H1 (cell line): ENCODE results near the gene MGME1. TPM values are rescaled to one million over a fixed set of nuclear protein-coding genes. Genes with fewer than 3 reads are reported as not detected.

ENCODE experiments used
- CTCF ChIA-PET: fragments of 300-600 bp; sonication (Branson Sonifier 250); formaldehyde crosslinking; loops from one replicate; lab custom pipeline; 2021; ENCODE audit not compliant: partially characterized antibody; lab: Charles Lee
- POLR2A ChIA-PET: fragments of 300-600 bp; sonication (Branson Sonifier 250); formaldehyde crosslinking; loops from one replicate; lab custom pipeline; 2021; ENCODE audit warnings: inconsistent platforms; ENCODE audit not compliant: partially characterized antibody; lab: Charles Lee
- DNase-seq, 2 experiments: peaks; one replicate each; pipeline versions ENCODE4 v3.0.0 to v3.0.0-alpha.2; 2010 to 2022; ENCODE audit warnings: low spot score in 2 of 2, low read depth in 1 of 2, mixed read lengths in 1 of 2
- FAIRE-seq: peaks from 2 replicates; lab custom pipeline; 2011; peaks lifted over from hg19 to GRCh38; lab: Jason Lieb, UNC
- H2AFZ ChIP-seq: 2 replicates; pipeline ENCODE4 v1.8.1; 2012; ENCODE audit warnings: low read length, inconsistent platforms
- H2AK5ac ChIP-seq: 2 replicates; pipeline ENCODE4 v1.6.1; 2013; ENCODE audit warnings: low read depth, low read length
- H2BK120ac ChIP-seq: replicated peaks from 2 replicates; pipeline ENCODE3; 2013; ENCODE audit warnings: low read depth, low read length, inconsistent platforms
- H2BK12ac ChIP-seq: 2 replicates; pipeline ENCODE4 v1.6.1; 2013; ENCODE audit warnings: low read depth, low read length
- H2BK15ac ChIP-seq: 2 replicates; pipeline ENCODE4 v1.6.1; 2013; ENCODE audit warnings: low read length
- H2BK20ac ChIP-seq: 2 replicates; pipeline ENCODE4 v1.6.1; 2013; ENCODE audit warnings: low read length
- H2BK5ac ChIP-seq: 2 replicates; pipeline ENCODE4 v1.6.1; 2013; ENCODE audit warnings: low read depth, low read length
- H3K14ac ChIP-seq: 2 replicates; pipeline ENCODE4 v1.6.1; 2013; ENCODE audit warnings: inconsistent platforms; ENCODE audit not compliant: insufficient read length
- H3K18ac ChIP-seq: 2 replicates; pipeline ENCODE4 v1.6.1; 2013; ENCODE audit warnings: low read length; ENCODE audit errors: extremely low read depth
- H3K23ac ChIP-seq: 2 replicates; pipeline ENCODE4 v1.6.1; 2013; ENCODE audit warnings: inconsistent platforms; ENCODE audit not compliant: insufficient read length
- H3K23me2 ChIP-seq: 2 replicates; pipeline ENCODE4 v1.6.1; 2013; ENCODE audit warnings: low read depth, low read length
- H3K27ac ChIP-seq: 2 replicates; pipeline ENCODE4 v1.6.1; 2011; ENCODE audit warnings: low read depth, low read length, inconsistent platforms
- H3K27me3 ChIP-seq, 4 experiments: replicated peaks in 1 of 4; 1 replicate in 1 of 4; 2 replicates in 3 of 4; pipeline versions ENCODE4 v1.6.1 to v1.8.1; 2011 to 2013; ENCODE audit warnings: low read length in 3 of 4, mild to moderate bottlenecking in 3 of 4, inconsistent platforms in 2 of 4, mixed read lengths in 2 of 4, moderate library complexity in 1 of 4; ENCODE audit not compliant: control insufficient read depth in 3 of 4, insufficient read depth in 3 of 4; ENCODE audit errors: extremely low read depth in 1 of 4
- H3K36me3 ChIP-seq, 4 experiments: 2 replicates each; pipeline versions ENCODE4 v1.6.1 to v1.8.1; 2011 to 2013; ENCODE audit warnings: mild to moderate bottlenecking in 4 of 4, low read length in 3 of 4, moderate library complexity in 2 of 4, control low read depth in 1 of 4, inconsistent platforms in 1 of 4; ENCODE audit not compliant: insufficient read depth in 4 of 4, control insufficient read depth in 2 of 4
- H3K4ac ChIP-seq: replicated peaks from 2 replicates; pipeline ENCODE3; 2013; ENCODE audit warnings: low read length, low read depth, mixed read lengths, inconsistent platforms; ENCODE audit not compliant: insufficient read length
- H3K4me1 ChIP-seq, 4 experiments: replicated peaks in 1 of 4; 1 replicate in 1 of 4; 2 replicates in 3 of 4; pipeline versions ENCODE4 v1.6.1 to v1.8.1; 2011 to 2013; ENCODE audit warnings: low read length in 3 of 4, inconsistent platforms in 2 of 4, mixed read lengths in 1 of 4; ENCODE audit not compliant: insufficient read depth in 4 of 4, control insufficient read depth in 3 of 4
- H3K4me2 ChIP-seq, 2 experiments: 2 replicates each; pipeline versions ENCODE4 v1.6.1 to v1.8.1; 2011 to 2013; ENCODE audit warnings: low read depth in 2 of 2, low read length in 2 of 2, control low read depth in 1 of 2, inconsistent platforms in 1 of 2, mild to moderate bottlenecking in 1 of 2; ENCODE audit not compliant: insufficient read depth in 1 of 2
- H3K4me3 ChIP-seq, 4 experiments: fragments of 200-600, 300-600 bp in 1 of 4; sonication (generic), shearing (Covaris generic), sonication (Bioruptor Twin) in 1 of 4; 2 replicates each; pipeline versions ENCODE4 v1.5.1 to v1.8.1; 2011 to 2016; ENCODE audit warnings: low read length in 4 of 4, low read depth in 3 of 4, control low read depth in 2 of 4, inconsistent platforms in 2 of 4, mild to moderate bottlenecking in 2 of 4, mixed read lengths in 1 of 4, moderate library complexity in 1 of 4; ENCODE audit not compliant: insufficient read depth in 2 of 4; ENCODE audit errors: extremely low read depth in 1 of 4
- H3K56ac ChIP-seq: replicated peaks from 2 replicates; pipeline ENCODE3; 2013; ENCODE audit warnings: low read depth, mild to moderate bottlenecking, mixed read lengths, low read length, inconsistent platforms; ENCODE audit not compliant: insufficient read length
- H3K79me1 ChIP-seq: 2 replicates; pipeline ENCODE4 v1.6.1; 2013; ENCODE audit warnings: low read depth, low read length, control low read depth
- H3K79me2 ChIP-seq, 2 experiments: 2 replicates each; pipeline versions ENCODE4 v1.6.1 to v1.8.1; 2012 to 2013; ENCODE audit warnings: low read length in 2 of 2, mild to moderate bottlenecking in 2 of 2, inconsistent platforms in 1 of 2; ENCODE audit not compliant: insufficient read depth in 2 of 2, control insufficient read depth in 1 of 2
- H3K9ac ChIP-seq, 4 experiments: replicated peaks in 1 of 4; 1 replicate in 1 of 4; 2 replicates in 3 of 4; pipeline versions ENCODE4 v1.6.1 to v1.8.1; 2011 to 2013; ENCODE audit warnings: low read depth in 3 of 4, low read length in 3 of 4, control low read depth in 2 of 4, mild to moderate bottlenecking in 2 of 4, moderate library complexity in 2 of 4, inconsistent platforms in 1 of 4; ENCODE audit errors: extremely low read depth in 1 of 4
- H3K9me3 ChIP-seq, 2 experiments: 2 replicates each; pipeline versions ENCODE4 v1.6.1 to v1.8.1; 2012 to 2013; ENCODE audit warnings: mild to moderate bottlenecking in 2 of 2, moderate library complexity in 2 of 2, control low read depth in 1 of 2, inconsistent platforms in 1 of 2, low read depth in 1 of 2, low read length in 1 of 2, mixed read lengths in 1 of 2; ENCODE audit not compliant: insufficient read depth in 2 of 2
- H4K20me1 ChIP-seq, 2 experiments: replicated peaks in 1 of 2; 2 replicates each; pipeline versions ENCODE3 to v1.8.1; 2011 to 2013; ENCODE audit warnings: inconsistent platforms in 2 of 2, low read length in 2 of 2, mild to moderate bottlenecking in 1 of 2; ENCODE audit not compliant: insufficient read depth in 2 of 2, control insufficient read depth in 1 of 2
- H4K5ac ChIP-seq: 2 replicates; pipeline ENCODE4 v1.6.1; 2013; ENCODE audit warnings: low read length, low read depth, mixed read lengths, inconsistent platforms; ENCODE audit not compliant: insufficient read length
- H4K8ac ChIP-seq: 2 replicates; pipeline ENCODE4 v1.8.0; 2013; ENCODE audit warnings: mild to moderate bottlenecking, moderate library complexity, low read length, inconsistent platforms; ENCODE audit not compliant: insufficient read depth; ENCODE audit errors: extremely low read depth
- H4K91ac ChIP-seq: replicated peaks from 2 replicates; pipeline ENCODE3; 2013; ENCODE audit warnings: low read length, mixed read lengths, inconsistent platforms; ENCODE audit not compliant: insufficient read length
- CBX8 ChIP-seq: fragments of 300-800, 300-1000 bp; sonication (generic); IDR thresholded peaks from 2 replicates; pipeline ENCODE4 v1.7.1; 2016; ENCODE audit warnings: low read depth, low read length, borderline replicate concordance
- CHD1 ChIP-seq: IDR thresholded peaks from 2 replicates; pipeline ENCODE4 v1.6.1; 2012; ENCODE audit warnings: low read depth, low read length, improper control_type of control experiment
- FOSL1 ChIP-seq: IDR thresholded peaks from 2 replicates; pipeline ENCODE4 v1.6.1; 2011; ENCODE audit warnings: mild to moderate bottlenecking, low read depth, low read length, moderate library complexity; ENCODE audit not compliant: insufficient read depth
- KDM1A ChIP-seq: fragments of 200-600, 300-600 bp; sonication (generic); IDR thresholded peaks from 2 replicates; pipeline ENCODE4 v1.7.1; 2016; ENCODE audit warnings: mild to moderate bottlenecking, low read length, borderline replicate concordance
- NANOG ChIP-seq: IDR thresholded peaks from 2 replicates; pipeline ENCODE4 v1.6.1; 2011; ENCODE audit warnings: low read length, low read depth, mild to moderate bottlenecking, inconsistent platforms; ENCODE audit not compliant: insufficient read depth, poor library complexity, severe bottlenecking
- PHF8 ChIP-seq: fragments of 200-600 bp; sonication (generic); conservative IDR thresholded peaks from 2 replicates; pipeline ENCODE4 v1.7.1; 2012; ENCODE audit warnings: low read depth, mild to moderate bottlenecking, inconsistent platforms, low read length, moderate library complexity
- RFX5 ChIP-seq: IDR thresholded peaks from 2 replicates; pipeline ENCODE4 v1.6.1; 2011; ENCODE audit warnings: low read depth, low read length, improper control_type of control experiment, borderline replicate concordance
- SP4 ChIP-seq: IDR thresholded peaks from 2 replicates; pipeline ENCODE4 v1.6.1; 2012; ENCODE audit warnings: low read length, inconsistent platforms
- SRF ChIP-seq: IDR thresholded peaks from 2 replicates; pipeline ENCODE4 v1.6.1; 2011; ENCODE audit warnings: mild to moderate bottlenecking, low read depth, low read length, moderate library complexity
- SUZ12 ChIP-seq: fragments of 200-600 bp; sonication (generic); IDR thresholded peaks from 2 replicates; pipeline ENCODE4 v1.6.1; 2012; ENCODE audit warnings: mild to moderate bottlenecking, inconsistent platforms, low read length, moderate library complexity, mixed read lengths
- TCF12 ChIP-seq: IDR thresholded peaks from 2 replicates; pipeline ENCODE4 v1.6.1; 2011; ENCODE audit warnings: low read depth, mild to moderate bottlenecking, low read length
- WGBS, 2 experiments: shearing (Covaris generic) in 1 of 2; methylation state at CpG; one replicate each; pipeline versions ENCODE4 v1.1.6 to v1.1.7; 2013 to 2015; ENCODE audit warnings: low lambda C conversion rate in 2 of 2, mixed read lengths in 2 of 2, inconsistent platforms in 1 of 2, low coverage in 1 of 2, missing lambda C conversion rate in 1 of 2; ENCODE audit not compliant: insufficient replicate concordance in 2 of 2, insufficient coverage in 1 of 2, insufficient read length in 1 of 2; ENCODE audit errors: extremely low coverage in 1 of 2, missing lambda C conversion rate in 1 of 2; 5-methylcytosine and 5-hydroxymethylcytosine counted together
- polyA plus RNA-seq, 7 experiments: library from polyadenylated mRNA; depleted of rRNA in 3 of 7; stranded (reverse) in 5 of 7; unstranded in 2 of 7; fragments of >200 nt in 5 of 7; fragments of 200-250 nt in 2 of 7; gene quantifications; 1 replicate in 5 of 7; 2 replicates in 1 of 7; 4 replicates in 1 of 7; pipeline versions ENCODE4 v1.2.1 to v1.2.3, GENCODE V29; 2011 to 2013; ENCODE audit warnings: missing spikeins in 2 of 7, mixed read lengths in 2 of 7
- total RNA-seq: library from RNA; stranded (reverse); fragmentation: NEBNext Ultra II Directional; extraction: Animal tissue kit (Norgen Biotek cat#: 25700); gene quantifications from 2 replicates; pipeline ENCODE4 v1.2.1, GENCODE V29; 2021
- TF ChIP-seq, protein P1 (sequence below): IDR thresholded peaks from 2 replicates; pipeline ENCODE4 v1.6.1; 2012; ENCODE audit warnings: inconsistent platforms
- TF ChIP-seq, protein P2 (sequence below): IDR thresholded peaks from 2 replicates; pipeline ENCODE4 v1.6.1; 2012; ENCODE audit warnings: inconsistent platforms

The MGME1 gene
- total and polyA plus RNA-seq, 2 of the 8 experiments (the other 6 are each of a cell fraction or from before 2014, with no cell fraction given): 27.7 to 59.0 TPM

GRCh38 chr20:17987988-17988387, 19.2 kb downstream of the MGME1 start:
- Histone ChIP-seq H3K4me3 (no peak overlapping the region), H2BK120ac (no peak overlapping the region), H2BK20ac (no peak overlapping the region), H3K79me1 (no peaks in the 10 kb centered on the region), H3K4me2 (no peak overlapping the region), H4K8ac (no peak overlapping the region), H3K79me2 (peaks cover 0 to 45% of the 10 kb centered on the region in 2 experiments; a peak in 2 of 4 replicates), H3K27ac (no peak overlapping the region), H2BK12ac (no peak overlapping the region), H2AFZ (no peak overlapping the region), H3K27me3 (no peaks in the 10 kb centered on the region), H3K18ac (no peak overlapping the region), H4K91ac (no peak overlapping the region), H3K9ac (no peak overlapping the region), H4K20me1 (peaks cover 0 to 3% of the 10 kb centered on the region in 2 experiments), H2AK5ac (no peak overlapping the region), H4K5ac (no peak overlapping the region), H3K56ac (no peak overlapping the region), H3K36me3 (peaks cover 7 to 44% (median 27%) of the 10 kb centered on the region in 4 experiments; a peak in 7 of 8 replicates), H3K23me2 (no peaks in the 10 kb centered on the region), H3K14ac (no peak overlapping the region), H3K9me3 (no peaks in the 10 kb centered on the region), H2BK15ac (no peak overlapping the region), H2BK5ac (no peak overlapping the region), H3K4ac (no peak overlapping the region), H3K23ac (no peak overlapping the region), H3K4me1 (peaks cover 0 to 3% (median 2%) of the 10 kb centered on the region in 4 experiments; a peak in 5 of 7 replicates)
- ChIA-PET POLR2A (interaction anchor here (0.8 to 31.5 kb wide), 5 partner anchors 9 to 40 kb away, joined by 4 to 424 read pairs (median 4); partner anchors contain the start of genes MGME1 and SNX5), CTCF (interaction anchor here (0.9 to 2.6 kb wide), 3 partner anchors 8 to 49 kb away, joined by 3 to 12 read pairs (median 3); no protein-coding TSS in a partner anchor)
- DNase-seq (no peak), FAIRE-seq (no peak)
- TF ChIP-seq, protein P1, sequence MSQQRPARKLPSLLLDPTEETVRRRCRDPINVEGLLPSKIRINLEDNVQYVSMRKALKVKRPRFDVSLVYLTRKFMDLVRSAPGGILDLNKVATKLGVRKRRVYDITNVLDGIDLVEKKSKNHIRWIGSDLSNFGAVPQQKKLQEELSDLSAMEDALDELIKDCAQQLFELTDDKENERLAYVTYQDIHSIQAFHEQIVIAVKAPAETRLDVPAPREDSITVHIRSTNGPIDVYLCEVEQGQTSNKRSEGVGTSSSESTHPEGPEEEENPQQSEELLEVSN: no peak
- TF ChIP-seq PHF8 (no peak), TCF12 (no peak), NANOG (no peak), CHD1 (no peak), RFX5 (no peak), SUZ12 (no peak), SRF (no peak), CBX8 (no peak), FOSL1 (no peak), SP4 (no peak), KDM1A (no peak)
- TF ChIP-seq, protein P2, sequence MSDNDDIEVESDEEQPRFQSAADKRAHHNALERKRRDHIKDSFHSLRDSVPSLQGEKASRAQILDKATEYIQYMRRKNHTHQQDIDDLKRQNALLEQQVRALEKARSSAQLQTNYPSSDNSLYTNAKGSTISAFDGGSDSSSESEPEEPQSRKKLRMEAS: no peak
- 80% methylated on average over 3 of the region's 3 CpGs; no CpG with 5 or more reads in 1 of the 2 experiments for WGBS, 2 experiments
